ENCODE measurements around the gene ARL4C.
"Not testable (repeated sequence)": the region's sequence is repeated elsewhere in the genome, so short reads cannot be mapped to it uniquely, and the experiment has no call there.

ARL4C gene

DNA sequence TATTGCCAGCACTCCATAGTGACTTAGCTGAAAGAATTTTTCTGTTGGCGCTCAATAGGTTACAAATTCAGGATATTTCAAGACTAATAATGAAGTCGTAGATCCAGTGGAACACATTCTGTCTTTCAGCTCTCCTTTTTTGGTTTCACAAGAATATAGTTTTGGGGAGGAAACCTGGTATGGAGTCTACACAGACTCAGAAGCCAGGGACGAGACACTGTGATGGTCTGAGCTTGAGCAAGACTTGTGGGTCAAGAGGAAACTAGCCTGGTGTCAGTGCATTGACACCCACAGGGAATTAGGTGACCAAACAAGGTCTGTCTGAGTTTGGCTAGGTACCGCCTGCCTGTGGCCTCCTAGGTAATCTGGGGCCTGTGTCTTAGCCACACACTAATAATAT is 26.9 kb downstream of the ARL4C start:
- DNase-seq, result no peak

DNA sequence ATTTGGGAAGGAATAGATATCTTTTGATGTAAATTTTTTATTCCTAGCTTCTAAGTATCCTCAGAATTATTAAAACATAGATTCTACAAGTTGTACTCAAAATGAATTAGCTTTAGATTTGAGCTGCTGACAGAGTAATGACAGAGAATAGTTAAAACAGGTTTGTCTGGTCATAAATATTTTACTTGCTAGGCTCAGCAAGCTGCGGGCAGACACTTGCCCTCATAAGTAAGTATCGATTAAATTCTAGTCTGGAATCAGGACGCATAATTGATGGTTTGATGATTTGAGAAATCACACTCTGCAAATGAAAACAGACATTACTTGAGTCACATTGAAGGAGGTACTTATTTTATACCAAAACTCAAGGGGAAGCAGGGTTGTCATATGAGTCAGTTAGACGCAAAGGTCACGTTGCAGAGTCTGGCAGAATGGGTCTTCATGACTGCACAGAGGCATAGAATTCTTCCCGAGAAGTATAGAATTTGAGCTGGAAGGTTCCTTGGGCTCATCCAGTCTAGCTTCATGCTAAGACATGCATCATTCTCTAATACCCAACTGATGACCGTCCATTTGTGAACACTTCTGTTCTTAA is 27.5 kb downstream of the ARL4C start:
- no peak for DNase-seq

DNA sequence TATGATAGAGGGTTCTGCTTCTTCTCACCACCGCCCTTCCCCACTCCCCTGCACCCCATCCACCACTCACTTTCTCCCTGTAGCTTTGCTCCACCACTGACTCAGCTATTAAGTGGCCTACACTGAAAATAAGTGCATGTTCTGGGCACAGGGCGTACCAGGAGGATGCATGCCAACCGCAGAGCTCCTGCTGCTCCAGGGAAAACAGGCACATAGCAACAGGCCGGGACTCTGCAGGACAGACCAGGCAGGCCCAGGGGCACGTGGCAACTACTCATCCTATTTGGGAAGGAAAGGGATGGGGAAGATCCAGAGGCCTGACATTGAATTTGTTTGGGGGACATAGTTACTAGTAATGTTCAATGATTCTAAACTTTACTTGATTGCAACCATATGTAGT is 28.4 kb downstream of the ARL4C start:
- no peak for DNase-seq

DNA sequence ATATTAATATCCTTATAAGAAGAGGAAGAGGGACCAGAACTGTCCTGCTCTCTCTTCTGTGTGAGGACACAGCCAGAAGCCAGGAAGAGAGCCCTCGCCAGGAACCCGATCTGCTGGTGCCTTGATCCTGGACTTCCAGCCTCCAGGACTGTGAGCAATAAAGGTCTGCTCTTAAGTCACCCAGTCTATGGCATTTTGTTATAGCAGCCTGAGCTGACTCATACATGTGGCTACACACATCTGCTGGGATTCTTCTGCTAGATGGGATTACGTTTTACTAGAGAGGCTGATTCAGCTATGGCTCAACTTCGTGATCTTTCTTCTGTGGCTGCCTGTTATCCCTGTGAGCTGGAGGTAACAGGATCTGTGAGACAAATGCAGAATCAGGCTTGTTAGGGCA is 29.6 kb downstream of the ARL4C start:
- DNase-seq, result no peak

DNA sequence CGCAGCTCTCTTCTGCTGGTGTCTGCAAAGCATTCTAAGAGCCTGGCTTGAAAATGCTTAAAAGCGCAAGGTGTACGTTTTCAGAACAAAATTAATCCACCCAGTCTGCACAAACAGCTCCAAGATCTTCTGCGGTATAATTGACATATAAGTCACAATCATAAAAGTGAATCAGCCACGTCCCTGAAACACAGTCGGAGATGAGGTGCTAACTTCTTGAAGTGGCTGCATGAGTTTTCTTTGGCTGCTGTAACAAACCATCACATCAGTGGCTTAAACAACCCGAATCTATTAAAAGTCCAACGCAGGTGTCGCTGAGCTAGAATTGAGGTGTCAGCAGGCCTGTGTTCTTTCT is 32.6 kb downstream of the ARL4C start:
- no peak for DNase-seq

DNA sequence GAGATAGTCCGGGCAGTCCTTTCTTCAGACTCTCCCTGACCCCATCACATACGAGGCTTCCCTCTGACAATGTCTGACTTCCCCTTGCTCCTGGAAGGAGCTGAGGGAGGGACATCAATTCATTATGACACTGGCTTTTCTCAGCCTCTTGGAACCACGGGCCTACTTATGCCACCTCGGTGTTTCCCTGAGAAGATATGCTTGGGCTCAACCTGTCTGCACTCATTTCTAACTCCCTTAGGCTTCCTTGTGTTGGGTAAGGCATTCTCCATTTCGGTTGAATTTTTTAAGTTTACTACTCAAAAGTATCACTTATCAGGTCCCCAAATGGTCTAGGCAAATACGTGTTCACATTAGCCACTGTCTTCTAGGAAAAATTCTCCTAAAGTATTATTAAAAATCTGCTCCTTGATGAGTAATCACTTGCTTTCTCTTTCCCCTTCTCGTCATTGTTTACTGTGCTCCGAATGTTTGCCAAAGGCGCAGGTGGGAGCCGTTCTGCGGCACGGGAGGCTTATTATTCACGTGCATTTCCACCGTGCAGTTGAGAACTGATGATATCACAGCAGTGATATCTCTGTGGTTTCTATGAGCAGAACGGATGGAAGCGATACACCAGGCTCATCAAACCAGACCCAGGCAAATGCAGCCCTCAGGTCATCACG is 33.1 kb downstream of the ARL4C start:
- peak; percentile 68 for DNase-seq

DNA sequence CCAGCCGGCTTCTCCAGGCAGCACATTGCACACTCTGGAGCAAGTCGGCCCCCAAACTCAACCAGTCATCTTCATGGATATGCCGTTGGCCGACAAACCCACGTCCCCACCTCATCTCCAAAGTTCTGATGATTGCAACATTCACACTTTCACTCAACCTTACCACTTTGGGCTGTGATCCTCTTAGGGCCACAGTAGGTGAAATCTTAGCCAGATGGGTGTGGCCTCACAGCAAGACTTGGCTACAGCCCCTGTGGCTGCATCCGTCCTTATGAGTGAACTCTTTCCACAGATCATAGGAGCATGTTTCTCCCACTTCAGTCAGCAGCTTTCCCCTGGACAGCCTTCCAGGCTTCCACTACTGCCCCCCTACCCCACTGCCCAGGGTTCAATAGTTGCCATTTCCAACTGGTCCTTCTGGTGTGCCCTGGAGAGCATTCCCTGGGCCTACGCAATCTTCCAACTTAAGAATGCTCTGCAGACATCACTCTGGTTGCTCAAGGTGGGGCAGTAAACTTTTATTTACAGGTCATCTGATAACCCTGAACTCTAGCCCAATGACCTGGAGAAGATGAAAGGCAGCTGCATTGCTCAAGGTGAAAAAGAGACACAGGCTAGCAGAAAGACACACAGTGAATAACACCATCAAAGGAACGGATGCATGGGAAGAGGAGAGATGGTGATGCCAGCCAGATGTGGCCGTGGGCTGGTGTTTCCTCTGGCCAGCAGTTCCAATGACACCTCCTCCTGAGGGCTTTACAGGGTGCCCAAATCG is 34.5 kb downstream of the ARL4C start:
- no peak for DNase-seq

DNA sequence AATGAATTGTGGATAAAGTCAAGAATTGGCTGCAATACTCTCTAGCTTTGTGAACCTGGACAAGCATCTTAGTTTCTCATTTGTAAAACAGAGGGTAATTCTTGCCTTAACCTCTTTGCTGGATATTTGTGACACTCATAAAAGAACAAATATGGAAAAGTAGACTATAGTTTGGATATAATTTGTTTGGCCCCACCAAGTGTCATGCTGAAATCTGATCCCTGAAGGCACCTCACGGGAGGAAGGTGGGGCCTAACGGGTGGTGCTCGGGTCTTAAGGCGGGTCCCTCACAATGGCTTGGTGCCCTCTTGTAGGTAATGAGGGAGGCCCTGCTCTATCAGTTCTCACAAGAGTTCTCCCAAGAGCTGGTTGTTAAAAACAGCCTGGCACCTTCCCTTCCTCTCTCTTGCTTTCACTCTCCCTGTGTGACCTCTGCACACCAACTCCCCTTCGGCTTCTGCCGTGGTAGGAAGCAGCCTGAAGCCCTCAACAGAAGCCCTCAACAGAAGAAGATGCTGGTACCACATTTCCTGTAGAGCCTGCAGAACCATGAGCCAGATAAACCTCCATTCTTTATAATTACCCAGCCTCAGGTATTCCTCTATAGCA is 37.4 kb downstream of the ARL4C start:
- DNase-seq, result no peak

DNA sequence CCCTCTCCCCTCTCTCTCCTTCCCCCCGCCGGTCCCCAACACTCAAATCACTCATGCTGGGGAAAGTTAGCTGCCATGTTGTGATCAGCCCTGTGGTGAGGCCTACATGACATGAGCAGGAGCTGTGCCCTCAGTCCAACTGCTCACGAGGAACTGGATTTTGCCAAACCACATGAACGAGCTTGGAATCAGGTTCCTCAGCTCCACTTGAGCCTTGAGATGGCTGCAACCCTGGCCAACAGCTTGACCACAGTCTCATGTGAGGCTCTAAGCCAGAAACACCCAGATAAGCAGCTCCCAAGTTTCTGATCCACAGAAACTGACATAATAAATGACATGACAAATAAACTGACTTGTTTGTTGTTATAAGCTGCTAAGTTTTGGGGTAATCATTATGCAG is 38.4 kb downstream of the ARL4C start:
- DNase-seq, result no peak

DNA sequence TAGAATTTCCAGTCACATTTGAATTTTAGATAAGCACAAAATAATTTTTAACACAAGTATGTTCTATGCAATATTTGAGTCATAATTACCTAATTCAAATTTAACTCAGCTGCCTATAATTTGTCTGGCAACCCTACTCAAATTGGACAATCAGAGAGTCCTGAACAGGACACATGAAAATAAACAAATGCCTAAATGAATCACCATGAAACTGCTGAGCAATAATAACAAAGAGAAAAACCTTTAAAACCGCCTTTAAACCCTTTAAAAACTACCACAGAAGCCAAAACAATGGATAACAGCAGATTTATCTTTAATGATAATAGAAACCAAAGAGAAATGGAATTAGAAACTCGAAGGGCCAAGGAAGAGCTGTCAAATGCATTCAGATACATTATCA is 39.5 kb downstream of the ARL4C start:
- no peak for DNase-seq

DNA sequence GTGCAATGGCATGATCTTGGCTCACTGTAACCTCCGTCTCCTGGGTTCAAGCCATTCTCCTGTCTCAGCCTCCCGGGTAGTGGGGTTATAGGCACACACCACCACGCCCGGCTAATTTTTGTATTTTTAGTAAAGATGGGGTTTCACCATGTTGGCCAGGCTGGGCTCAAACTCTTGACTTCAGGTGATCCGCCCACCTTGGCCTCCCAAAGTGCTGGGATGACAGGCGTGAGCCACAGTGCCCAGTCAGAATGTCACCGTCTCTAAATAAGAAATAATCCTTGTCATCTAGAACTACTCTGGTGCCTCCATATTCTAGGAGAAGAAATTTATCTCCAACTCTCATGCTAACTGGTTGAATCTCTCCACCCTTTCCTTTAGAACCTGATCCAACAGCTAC is 41.6 kb downstream of the ARL4C start:
- not testable (repeated sequence) for DNase-seq

DNA sequence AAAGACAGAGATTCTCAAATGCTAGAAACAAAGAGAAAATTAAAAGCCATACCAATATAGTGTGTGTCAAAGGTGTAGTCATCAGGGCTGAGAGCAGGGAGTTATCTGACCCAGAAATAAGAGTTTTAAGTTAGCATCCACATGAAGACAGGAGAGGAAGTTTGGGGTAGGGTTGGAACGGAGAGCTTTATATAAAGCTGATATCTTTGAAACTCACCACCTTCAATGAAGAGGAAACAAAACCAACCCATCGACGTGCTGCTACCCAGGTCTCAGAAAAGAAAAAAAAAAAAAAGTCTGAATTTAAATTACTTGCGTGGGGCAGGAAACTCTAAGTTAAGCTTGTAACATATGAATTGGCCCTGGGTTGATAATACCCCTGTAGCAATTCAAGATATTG is 42.4 kb downstream of the ARL4C start:
- no peak for DNase-seq

DNA sequence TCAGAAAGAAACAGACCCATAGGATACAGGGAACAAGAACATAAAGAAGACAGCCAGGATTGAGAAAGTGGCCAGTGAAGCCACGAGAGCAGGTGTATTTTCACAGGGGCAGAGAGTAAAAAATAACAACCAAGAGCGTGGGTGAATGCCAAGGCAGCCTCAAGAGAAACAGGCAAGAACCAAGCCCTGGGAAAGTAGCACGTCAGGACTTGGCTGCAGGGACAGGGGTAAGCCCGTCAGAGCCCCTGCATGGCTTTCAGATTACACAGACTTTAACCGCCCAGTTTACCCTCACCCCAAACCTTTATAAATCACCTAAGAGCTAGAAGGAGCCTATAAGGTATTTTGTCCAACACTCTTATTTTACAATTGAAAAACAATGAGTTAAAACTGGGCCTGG is 43.7 kb downstream of the ARL4C start:
- DNase-seq, result no peak

DNA sequence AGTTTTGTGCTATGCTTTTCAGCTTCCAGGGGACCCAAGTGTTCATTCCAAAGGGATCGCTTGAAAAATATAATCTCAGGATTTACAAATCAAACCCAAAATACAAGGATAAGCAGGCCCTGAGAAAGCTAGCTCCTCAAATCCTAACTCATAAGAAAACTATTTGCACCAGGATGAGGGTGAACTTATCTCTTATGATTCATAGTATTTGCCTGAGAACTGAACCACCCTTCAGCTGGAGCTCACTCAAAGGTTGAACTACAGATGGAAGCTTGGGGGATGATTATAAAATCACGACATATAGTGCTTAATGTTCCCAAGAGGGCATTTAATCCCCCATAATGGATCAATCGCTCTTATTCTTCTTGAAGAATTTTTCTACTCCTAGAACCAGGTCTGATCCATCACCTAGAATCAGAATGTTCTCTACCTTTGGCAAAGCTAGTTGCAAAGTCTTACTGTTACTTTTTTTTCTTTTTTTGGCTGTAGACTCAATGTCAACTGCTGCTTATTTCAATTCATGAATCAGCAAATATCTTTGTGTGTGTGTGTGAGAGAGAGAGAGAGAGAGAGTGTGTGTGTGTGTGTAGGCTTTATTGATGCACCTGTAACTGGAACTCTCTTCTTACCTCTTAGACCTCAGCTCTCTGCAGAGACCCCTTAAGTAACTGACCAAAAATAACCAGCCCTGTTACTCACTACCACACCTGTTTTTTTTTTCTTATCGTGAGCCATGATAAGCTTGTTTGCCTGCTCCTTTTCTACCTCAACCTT is 44.8 kb downstream of the ARL4C start:
- no peak for DNase-seq

DNA sequence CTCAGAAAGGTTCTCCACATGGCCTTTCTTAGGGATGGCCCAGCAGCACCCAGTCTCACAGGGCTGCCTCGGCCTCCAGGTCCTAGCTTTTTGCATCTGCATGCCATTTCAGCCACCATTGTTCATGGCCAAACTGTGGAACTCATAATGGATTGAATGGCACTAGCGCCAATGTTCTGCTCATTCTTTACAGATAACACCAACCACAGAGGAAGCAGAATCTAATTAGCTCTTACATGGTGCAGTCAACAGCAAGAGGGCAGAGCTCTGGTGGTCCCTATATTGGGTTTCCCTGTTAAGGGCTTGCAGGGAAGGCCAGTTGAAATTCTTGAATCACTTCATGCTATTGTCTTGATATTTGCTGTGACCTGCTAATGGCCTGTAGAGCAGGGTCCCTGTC is 45.6 kb downstream of the ARL4C start:
- DNase-seq, result no peak

DNA sequence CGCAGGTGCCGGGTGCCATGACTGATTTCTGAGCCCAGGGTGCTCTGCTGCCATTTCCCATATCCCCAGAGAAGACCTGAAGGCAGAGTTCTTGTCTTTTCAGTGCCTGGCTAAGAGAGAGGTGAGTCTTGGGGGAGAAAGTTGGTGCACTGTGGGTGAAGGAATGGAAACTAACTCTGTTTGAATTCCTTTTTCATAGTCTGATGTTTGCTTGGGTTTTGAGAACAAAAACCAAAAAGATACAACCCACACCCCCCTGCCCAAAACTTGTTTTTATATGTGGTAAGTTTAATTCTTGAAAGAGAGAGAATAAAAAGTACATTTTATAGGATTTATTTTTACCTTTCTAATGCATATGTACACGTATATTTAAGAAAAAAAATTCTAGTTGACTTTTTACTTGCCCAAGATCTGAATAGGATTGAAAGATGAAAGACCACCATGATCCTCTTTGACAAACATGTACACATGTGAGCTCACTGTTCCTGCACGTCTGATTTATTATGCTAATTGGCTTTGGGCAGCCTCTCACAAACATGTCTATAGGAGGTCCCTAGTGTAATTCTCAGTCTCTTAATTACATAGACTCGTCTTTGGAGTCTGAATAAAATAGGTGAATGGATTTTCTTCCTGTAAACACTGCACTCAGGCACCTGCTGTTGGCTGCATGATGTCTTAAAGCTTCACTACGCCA is 46.3 kb downstream of the ARL4C start:
- no peak for DNase-seq

DNA sequence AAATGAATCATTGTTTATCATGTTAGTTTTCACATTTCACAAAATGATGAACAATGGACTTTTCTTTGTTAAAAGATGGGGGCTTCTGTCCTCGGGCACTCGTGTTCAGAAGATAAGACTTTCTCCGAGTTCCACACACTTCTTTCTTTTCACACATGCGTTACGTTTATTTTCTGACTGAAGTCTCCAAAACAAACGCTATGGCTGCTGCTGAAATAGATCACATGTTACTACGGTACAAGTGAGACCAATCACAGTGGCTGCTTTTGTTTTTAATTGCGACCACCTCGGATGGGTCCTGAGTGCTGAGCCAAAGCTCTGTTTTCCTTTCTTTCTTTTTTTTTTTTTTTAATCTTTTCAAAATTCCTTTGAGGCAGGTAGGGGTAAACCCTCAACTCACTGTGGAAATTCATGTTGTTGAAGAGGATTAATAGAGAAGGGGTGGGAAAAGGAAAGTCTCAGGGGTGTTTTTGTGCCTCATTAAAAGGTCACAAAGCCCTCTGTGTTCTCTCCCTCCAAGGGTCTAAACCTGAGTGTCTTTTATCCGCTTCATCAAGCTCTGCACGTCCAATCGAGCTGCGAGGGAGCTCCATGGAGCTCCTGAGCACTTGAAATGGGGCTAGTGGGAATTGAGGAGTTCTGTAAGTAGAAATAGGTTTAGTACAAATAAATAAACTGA is 48.2 kb downstream of the ARL4C start:
- no peak for DNase-seq

DNA sequence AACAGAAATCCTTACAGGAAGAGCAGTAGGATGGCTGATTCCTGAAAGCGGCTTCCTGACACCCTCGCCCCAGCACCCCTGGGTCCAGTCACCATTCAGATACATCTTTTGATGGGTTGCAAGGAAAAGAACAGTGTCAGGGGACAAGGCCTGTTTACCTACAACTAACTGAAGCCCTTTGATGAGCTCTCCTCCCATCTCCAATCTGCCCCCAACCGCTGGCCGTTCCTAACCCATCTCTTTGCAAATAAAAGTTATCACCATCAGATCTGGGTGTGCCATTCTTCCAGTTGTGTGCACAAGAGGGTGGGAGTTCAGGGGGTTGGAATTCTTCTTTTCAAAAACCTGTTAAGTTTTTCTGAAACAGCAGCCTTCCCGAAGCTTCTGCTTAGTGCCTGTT is 48.9 kb downstream of the ARL4C start:
- no peak for DNase-seq

DNA sequence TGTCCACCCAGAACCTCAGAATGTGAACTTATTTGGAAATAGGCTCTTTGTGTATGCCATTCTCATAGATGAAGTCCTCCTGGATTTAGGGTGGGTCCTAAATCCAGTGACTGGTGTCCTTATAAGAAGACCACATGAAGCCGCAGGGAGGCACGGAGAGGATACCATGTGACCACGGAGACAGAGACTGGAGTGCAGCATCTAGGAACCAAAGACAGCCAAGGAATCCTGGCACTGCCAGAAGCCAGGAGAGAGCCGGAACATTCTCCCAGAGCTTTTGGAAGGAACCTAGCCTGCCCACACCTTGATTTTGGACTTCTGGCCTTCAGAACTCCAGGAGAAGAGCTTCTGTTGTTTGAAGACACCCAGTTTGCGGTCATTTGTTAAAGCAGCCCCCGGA is 49.7 kb downstream of the ARL4C start:
- no peak for DNase-seq

DNA sequence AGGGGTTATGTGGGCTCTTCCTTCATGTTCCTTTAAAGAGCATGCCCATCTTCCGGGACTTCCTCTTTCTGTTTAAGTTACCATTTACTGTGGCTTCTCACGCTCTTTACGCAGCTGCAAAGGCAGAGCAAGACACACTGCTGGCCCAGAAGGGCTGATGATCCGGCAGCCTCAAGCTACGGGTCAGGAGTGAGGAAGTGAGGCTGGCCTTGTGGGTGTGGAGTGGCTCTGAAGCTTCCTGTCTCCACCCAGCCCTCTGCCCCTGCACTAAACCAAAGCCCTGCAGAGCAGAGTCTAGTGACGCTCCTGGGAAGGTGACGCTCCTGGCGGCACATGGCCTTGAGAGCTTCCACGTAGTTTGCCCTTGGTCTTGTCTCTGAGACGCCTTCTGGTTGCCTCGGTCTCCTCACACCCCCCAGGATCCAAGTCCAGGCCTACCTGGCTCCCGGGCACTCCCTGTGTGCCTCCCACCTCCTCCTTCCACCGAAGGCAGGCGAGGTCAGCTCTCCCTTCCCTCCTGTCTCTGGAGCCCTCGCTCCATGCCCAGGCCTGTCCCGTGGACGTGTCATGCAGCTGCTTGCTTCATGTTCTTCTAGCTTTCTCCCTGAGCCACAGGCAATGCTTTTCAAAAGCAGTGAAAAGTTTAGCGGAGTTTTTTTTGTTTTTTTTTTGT is 50.3 kb downstream of the ARL4C start:
- peak; percentile 66 for DNase-seq

DNA sequence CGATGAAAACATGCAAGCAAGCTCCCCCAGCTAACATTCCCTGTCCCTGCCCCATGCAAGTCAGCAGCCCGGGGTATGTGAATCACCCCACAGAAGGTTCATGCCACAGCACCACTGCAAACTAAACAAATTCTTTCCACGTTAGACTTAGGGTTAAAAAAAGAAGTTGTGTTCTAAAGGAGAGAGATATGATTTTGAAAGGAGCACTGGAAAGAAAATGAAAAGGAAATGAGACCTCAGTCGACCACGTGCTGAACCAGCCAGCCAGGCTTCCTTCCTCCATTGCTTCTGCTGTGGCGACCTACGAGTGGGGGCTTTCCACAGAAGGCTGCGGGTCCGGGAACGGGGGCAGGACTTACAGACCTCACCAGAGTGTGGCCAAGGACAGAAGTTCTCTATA is 52.0 kb downstream of the ARL4C start:
- peak; percentile 57 for DNase-seq
